ENCODE measurements around the gene MACC1. TPM values are rescaled to one million over a fixed set of nuclear protein-coding genes. Genes with fewer than 3 reads are reported as not detected.

MACC1 gene
- total and polyA plus RNA-seq, 2 donors (not counting 3 experiments of a cell fraction or from before 2014, with no cell fraction given) = not detected

DNA sequence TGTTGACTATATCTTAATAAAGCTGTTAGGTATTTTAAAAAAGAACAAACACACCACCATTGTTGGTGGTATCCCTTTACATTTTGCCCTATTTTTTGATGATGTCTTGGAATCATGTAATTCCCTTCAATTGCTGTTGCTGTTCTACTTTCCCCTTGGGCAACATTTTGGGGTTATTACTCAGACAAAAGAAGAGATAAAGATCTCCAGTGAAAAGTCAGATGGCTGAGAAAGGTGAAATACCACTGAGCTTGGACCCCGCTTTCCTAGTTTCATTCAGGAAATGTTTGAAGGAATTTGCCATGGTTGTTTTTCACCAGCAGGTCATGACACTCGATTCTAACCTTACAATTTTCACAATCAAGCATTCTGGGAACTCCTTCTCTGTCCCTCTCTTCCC lies 84.6 kb downstream of the MACC1 start:
- Histone ChIP-seq H3K9me3 (replicated peaks; ENCODE audit: control insufficient read depth, insufficient read depth, low read length) (no peaks in the 10 kb centered on the region), H3K79me2 (ENCODE audit: control insufficient read depth, insufficient read depth, low read length) (no peaks in the 10 kb centered on the region), H3K9me1 (replicated peaks; ENCODE audit: control insufficient read depth, extremely low read depth, insufficient read depth, low read length) (no peaks in the 10 kb centered on the region), H3K4me3 (replicated peaks in 1 of 3; ENCODE audit: insufficient read depth in 1 of 3, low read depth in 1 of 3, low read length in 3 of 3) (no peak overlapping the region), H3K4me1 (ENCODE audit: control insufficient read depth, extremely low read depth, insufficient read depth, low read length) (no peaks in the 10 kb centered on the region), H3K27ac (ENCODE audit: insufficient read depth, low read depth, low read length) (no peak overlapping the region), H2AFZ (ENCODE audit: low read depth, low read length) (no peak overlapping the region), H3K27me3 (ENCODE audit: control insufficient read depth in 2 of 2, insufficient read depth in 2 of 2, low read length in 2 of 2) (no peaks in the 10 kb centered on the region), H3K9ac (replicated peaks; ENCODE audit: extremely low read depth, insufficient read depth, low read length) (no peak overlapping the region), H3K4me2 (ENCODE audit: insufficient read depth, low read length) (no peak overlapping the region), H4K20me1 (replicated peaks; ENCODE audit: control insufficient read depth, extremely low read depth, insufficient read depth, low read length) (no peaks in the 10 kb centered on the region), H3K36me3 (ENCODE audit: control insufficient read depth in 2 of 2, extremely low read depth in 1 of 2, insufficient read depth in 2 of 2, low read length in 2 of 2) (no peaks in the 10 kb centered on the region)
- BruUV-seq (replicated peaks) = no TSS peak
- no peak for TF ChIP-seq EZH2 (IDR thresholded peaks at IDR 0.05; ENCODE audit: borderline replicate concordance, low read depth, low read length, severe bottlenecking)
- TF ChIP-seq JUN (IDR thresholded peaks at IDR 0.05; ENCODE audit: borderline replicate concordance, insufficient read depth, insufficient read length, low read depth) = no peak
- TF ChIP-seq MYC (IDR thresholded peaks at IDR 0.05; ENCODE audit: low read depth, low read length) = no peak
- TF ChIP-seq CTCF (IDR thresholded peaks at IDR 0.05; ENCODE audit: extremely low read depth in 1 of 2, insufficient read depth in 1 of 2, low read depth in 1 of 2, low read length in 2 of 2) = no peak
- no peak for TF ChIP-seq POLR2AphosphoS5 (IDR thresholded peaks at IDR 0.05; ENCODE audit: insufficient read depth, low read depth, low read length)
- no peak for TF ChIP-seq FOS (IDR thresholded peaks at IDR 0.05; ENCODE audit: borderline replicate concordance, insufficient read depth, low read length)
- no peak for TF ChIP-seq POLR2A (IDR thresholded peaks at IDR 0.05; ENCODE audit: low read depth, low read length)
- TF ChIP-seq MAX (IDR thresholded peaks at IDR 0.05; ENCODE audit: insufficient read depth, insufficient read length) = no peak
- TF ChIP-seq GATA2 (IDR thresholded peaks at IDR 0.05; ENCODE audit: insufficient read depth, insufficient read length, low read depth, low read length) = no peak
- dilution Hi-C loops (cut with MboI; ENCODE audit: extremely low pct_ligation_motif_present, low sequenced_read_pairs) (no loop called here), intact Hi-C loops (cut with micrococcal nuclease) (no loop called here)
- ChIA-PET CTCF (interaction anchor here (1.4 kb wide), 1 partner anchor 17 kb away, joined by 4 read pairs; no protein-coding TSS in a partner anchor), POLR2A (no interaction called here)
- FAIRE-seq (no peak), DNase-seq (ENCODE audit: low read depth, low spot score) (no peak)
